ENCODE data around the gene ABCB1. TPM values are rescaled to one million over a fixed set of nuclear protein-coding genes. Genes with fewer than 3 reads are reported as not detected.
"Not testable (repeated sequence)": the region's sequence is repeated elsewhere in the genome, so short reads cannot be mapped to it uniquely, and the experiment has no call there.

The ABCB1 gene
- polyA plus RNA-seq, 2 donors: 1.6 to 1.7 TPM

GRCh38 chr7:87471473-87471872 is 129.2 kb downstream of the ABCB1 start:
- H3K4me1 ChIP-seq (ENCODE audit: control insufficient read depth in 2 of 2, insufficient read depth in 2 of 2, low read length in 1 of 2): no peaks in the 10 kb centered on the region
- H3K36me3 ChIP-seq (ENCODE audit: control insufficient read depth in 2 of 2, insufficient read depth in 2 of 2, low read length in 1 of 2): no peaks in the 10 kb centered on the region
- H3K4me3 ChIP-seq (ENCODE audit: low read depth in 1 of 2, low read length in 2 of 2): no peak overlapping the region
- H3K27me3 ChIP-seq (ENCODE audit: control insufficient read depth in 1 of 2, insufficient read depth in 2 of 2, low read length in 2 of 2): no peaks in the 10 kb centered on the region
- no peak overlapping the region for H3K27ac ChIP-seq (ENCODE audit: low read depth in 2 of 2, low read length in 1 of 2)
- WGBS, 2 donors: 78 to 87% methylated on average over 2 of the region's 2 CpGs
- H3K9me3 ChIP-seq (ENCODE audit: control insufficient read depth in 2 of 2, insufficient read depth in 1 of 2, low read depth in 1 of 2, low read length in 1 of 2): no peaks in the 10 kb centered on the region

- not testable (repeated sequence) for H3K27me3 ChIP-seq (ENCODE audit: control insufficient read depth in 1 of 2, insufficient read depth in 2 of 2, low read length in 2 of 2); H3K36me3 ChIP-seq (ENCODE audit: control insufficient read depth in 2 of 2, insufficient read depth in 2 of 2, low read length in 1 of 2); H3K4me3 ChIP-seq (ENCODE audit: low read depth in 1 of 2, low read length in 2 of 2); H3K27ac ChIP-seq (ENCODE audit: low read depth in 2 of 2, low read length in 1 of 2); H3K9me3 ChIP-seq (ENCODE audit: control insufficient read depth in 2 of 2, insufficient read depth in 1 of 2, low read depth in 1 of 2, low read length in 1 of 2); H3K4me1 ChIP-seq (ENCODE audit: control insufficient read depth in 2 of 2, insufficient read depth in 2 of 2, low read length in 1 of 2)
Measured at GRCh38 chr7:87469204-87469603, 131.5 kb downstream of the ABCB1 start.

- H3K4me1 ChIP-seq (ENCODE audit: control insufficient read depth in 2 of 2, insufficient read depth in 2 of 2, low read length in 1 of 2); H3K4me3 ChIP-seq (ENCODE audit: low read depth in 1 of 2, low read length in 2 of 2); H3K9me3 ChIP-seq (ENCODE audit: control insufficient read depth in 2 of 2, insufficient read depth in 1 of 2, low read depth in 1 of 2, low read length in 1 of 2); H3K27me3 ChIP-seq (ENCODE audit: control insufficient read depth in 1 of 2, insufficient read depth in 2 of 2, low read length in 2 of 2); H3K36me3 ChIP-seq (ENCODE audit: control insufficient read depth in 2 of 2, insufficient read depth in 2 of 2, low read length in 1 of 2); H3K27ac ChIP-seq (ENCODE audit: low read depth in 2 of 2, low read length in 1 of 2): not testable (repeated sequence)
- 82% methylated on average over 7 of the region's 7 CpGs for WGBS, 2 donors
Measured at GRCh38 chr7:87465534-87465880, 135.2 kb downstream of the ABCB1 start.

- not testable (repeated sequence) for H3K4me3 ChIP-seq (ENCODE audit: low read depth in 1 of 2, low read length in 2 of 2); H3K36me3 ChIP-seq (ENCODE audit: control insufficient read depth in 2 of 2, insufficient read depth in 2 of 2, low read length in 1 of 2); H3K27me3 ChIP-seq (ENCODE audit: control insufficient read depth in 1 of 2, insufficient read depth in 2 of 2, low read length in 2 of 2); H3K9me3 ChIP-seq (ENCODE audit: control insufficient read depth in 2 of 2, insufficient read depth in 1 of 2, low read depth in 1 of 2, low read length in 1 of 2); H3K27ac ChIP-seq (ENCODE audit: low read depth in 2 of 2, low read length in 1 of 2); H3K4me1 ChIP-seq (ENCODE audit: control insufficient read depth in 2 of 2, insufficient read depth in 2 of 2, low read length in 1 of 2)
- WGBS, 2 donors: 50 to 64% methylated on average over 16 of the region's 16 CpGs
Measured at GRCh38 chr7:87464830-87465533, 135.7 kb downstream of the ABCB1 start.

GRCh38 chr7:87463982-87464381 is 136.7 kb downstream of the ABCB1 start:
- WGBS, 2 donors: 71 to 76% methylated on average over 2 of the region's 2 CpGs
- H3K4me3 ChIP-seq (ENCODE audit: low read depth in 1 of 2, low read length in 2 of 2): no peak overlapping the region
- no peaks in the 10 kb centered on the region for H3K27me3 ChIP-seq (ENCODE audit: control insufficient read depth in 1 of 2, insufficient read depth in 2 of 2, low read length in 2 of 2)
- H3K4me1 ChIP-seq (ENCODE audit: control insufficient read depth in 2 of 2, insufficient read depth in 2 of 2, low read length in 1 of 2): no peaks in the 10 kb centered on the region
- H3K27ac ChIP-seq (ENCODE audit: low read depth in 2 of 2, low read length in 1 of 2): no peak overlapping the region
- no peaks in the 10 kb centered on the region for H3K36me3 ChIP-seq (ENCODE audit: control insufficient read depth in 2 of 2, insufficient read depth in 2 of 2, low read length in 1 of 2)
- no peaks in the 10 kb centered on the region for H3K9me3 ChIP-seq (ENCODE audit: control insufficient read depth in 2 of 2, insufficient read depth in 1 of 2, low read depth in 1 of 2, low read length in 1 of 2)

- 89 to 94% methylated on average over 3 of the region's 3 CpGs for WGBS, 2 donors
- H3K4me3 ChIP-seq (ENCODE audit: low read depth in 1 of 2, low read length in 2 of 2); H3K36me3 ChIP-seq (ENCODE audit: control insufficient read depth in 2 of 2, insufficient read depth in 2 of 2, low read length in 1 of 2); H3K27ac ChIP-seq (ENCODE audit: low read depth in 2 of 2, low read length in 1 of 2); H3K9me3 ChIP-seq (ENCODE audit: control insufficient read depth in 2 of 2, insufficient read depth in 1 of 2, low read depth in 1 of 2, low read length in 1 of 2); H3K4me1 ChIP-seq (ENCODE audit: control insufficient read depth in 2 of 2, insufficient read depth in 2 of 2, low read length in 1 of 2); H3K27me3 ChIP-seq (ENCODE audit: control insufficient read depth in 1 of 2, insufficient read depth in 2 of 2, low read length in 2 of 2): not testable (repeated sequence)
Measured at GRCh38 chr7:87460444-87460843, 140.2 kb downstream of the ABCB1 start.

GRCh38 chr7:87459941-87460340 is 140.7 kb downstream of the ABCB1 start:
- Histone ChIP-seq H3K4me3 (ENCODE audit: low read depth in 1 of 2, low read length in 2 of 2) (no peak overlapping the region), H3K27ac (ENCODE audit: low read depth in 2 of 2, low read length in 1 of 2) (no peak overlapping the region), H3K4me1 (ENCODE audit: control insufficient read depth in 2 of 2, insufficient read depth in 2 of 2, low read length in 1 of 2) (no peaks in the 10 kb centered on the region), H3K9me3 (ENCODE audit: control insufficient read depth in 2 of 2, insufficient read depth in 1 of 2, low read depth in 1 of 2, low read length in 1 of 2) (no peaks in the 10 kb centered on the region), H3K36me3 (ENCODE audit: control insufficient read depth in 2 of 2, insufficient read depth in 2 of 2, low read length in 1 of 2) (no peaks in the 10 kb centered on the region), H3K27me3 (ENCODE audit: control insufficient read depth in 1 of 2, insufficient read depth in 2 of 2, low read length in 2 of 2) (no peaks in the 10 kb centered on the region)
- 90 to 91% methylated on average over 2 of the region's 2 CpGs for WGBS, 2 donors

- WGBS, 2 donors: 66 to 67% methylated on average over 3 of the region's 3 CpGs
- H3K9me3 ChIP-seq (ENCODE audit: control insufficient read depth in 2 of 2, insufficient read depth in 1 of 2, low read depth in 1 of 2, low read length in 1 of 2): no peaks in the 10 kb centered on the region
- no peak overlapping the region for H3K27ac ChIP-seq (ENCODE audit: low read depth in 2 of 2, low read length in 1 of 2)
- no peaks in the 10 kb centered on the region for H3K36me3 ChIP-seq (ENCODE audit: control insufficient read depth in 2 of 2, insufficient read depth in 2 of 2, low read length in 1 of 2)
- H3K4me1 ChIP-seq (ENCODE audit: control insufficient read depth in 2 of 2, insufficient read depth in 2 of 2, low read length in 1 of 2): no peaks in the 10 kb centered on the region
- no peaks in the 10 kb centered on the region for H3K27me3 ChIP-seq (ENCODE audit: control insufficient read depth in 1 of 2, insufficient read depth in 2 of 2, low read length in 2 of 2)
- no peak overlapping the region for H3K4me3 ChIP-seq (ENCODE audit: low read depth in 1 of 2, low read length in 2 of 2)
Measured at GRCh38 chr7:87458148-87458547, 142.5 kb downstream of the ABCB1 start.

- Histone ChIP-seq H3K36me3 (ENCODE audit: control insufficient read depth in 2 of 2, insufficient read depth in 2 of 2, low read length in 1 of 2) (no peaks in the 10 kb centered on the region), H3K9me3 (ENCODE audit: control insufficient read depth in 2 of 2, insufficient read depth in 1 of 2, low read depth in 1 of 2, low read length in 1 of 2) (no peaks in the 10 kb centered on the region), H3K4me3 (ENCODE audit: low read depth in 1 of 2, low read length in 2 of 2) (no peak overlapping the region), H3K27ac (ENCODE audit: low read depth in 2 of 2, low read length in 1 of 2) (no peak overlapping the region), H3K27me3 (ENCODE audit: control insufficient read depth in 1 of 2, insufficient read depth in 2 of 2, low read length in 2 of 2) (no peaks in the 10 kb centered on the region), H3K4me1 (ENCODE audit: control insufficient read depth in 2 of 2, insufficient read depth in 2 of 2, low read length in 1 of 2) (no peaks in the 10 kb centered on the region)
- 37 to 39% methylated on average over 2 of the region's 2 CpGs for WGBS, 2 donors
Measured at GRCh38 chr7:87456247-87456646, 144.4 kb downstream of the ABCB1 start.
